GM12872 (cell line): ENCODE results near the gene AVEN.

Experiments
- CTCF ChIP-seq: IDR thresholded peaks from 3 replicates; pipeline ENCODE4 v1.5.1; 2011; ENCODE audit warnings: low read depth, mild to moderate bottlenecking, low read length, moderate library complexity; ENCODE audit not compliant: insufficient read depth

AVEN gene

DNA sequence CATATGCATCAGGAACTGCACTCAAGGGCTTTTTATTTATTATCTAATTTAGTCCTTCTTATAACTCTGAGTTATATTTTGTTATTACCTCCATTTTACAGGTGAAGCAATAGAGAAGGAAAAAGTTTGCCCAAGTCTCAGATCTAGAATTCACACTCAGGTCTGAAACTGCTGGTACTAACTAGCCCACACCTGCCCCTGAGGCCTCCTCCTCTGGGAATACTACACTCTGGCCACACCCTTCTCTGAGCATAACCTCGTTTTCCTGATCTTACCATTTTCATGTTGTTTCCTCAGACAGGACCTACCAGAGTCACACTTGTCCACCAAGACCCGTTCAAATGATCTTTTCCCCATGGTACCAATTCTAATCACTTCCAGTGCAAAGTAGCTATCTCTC is 164.8 kb downstream of the AVEN start:
- TF ChIP-seq CTCF = no peak

DNA sequence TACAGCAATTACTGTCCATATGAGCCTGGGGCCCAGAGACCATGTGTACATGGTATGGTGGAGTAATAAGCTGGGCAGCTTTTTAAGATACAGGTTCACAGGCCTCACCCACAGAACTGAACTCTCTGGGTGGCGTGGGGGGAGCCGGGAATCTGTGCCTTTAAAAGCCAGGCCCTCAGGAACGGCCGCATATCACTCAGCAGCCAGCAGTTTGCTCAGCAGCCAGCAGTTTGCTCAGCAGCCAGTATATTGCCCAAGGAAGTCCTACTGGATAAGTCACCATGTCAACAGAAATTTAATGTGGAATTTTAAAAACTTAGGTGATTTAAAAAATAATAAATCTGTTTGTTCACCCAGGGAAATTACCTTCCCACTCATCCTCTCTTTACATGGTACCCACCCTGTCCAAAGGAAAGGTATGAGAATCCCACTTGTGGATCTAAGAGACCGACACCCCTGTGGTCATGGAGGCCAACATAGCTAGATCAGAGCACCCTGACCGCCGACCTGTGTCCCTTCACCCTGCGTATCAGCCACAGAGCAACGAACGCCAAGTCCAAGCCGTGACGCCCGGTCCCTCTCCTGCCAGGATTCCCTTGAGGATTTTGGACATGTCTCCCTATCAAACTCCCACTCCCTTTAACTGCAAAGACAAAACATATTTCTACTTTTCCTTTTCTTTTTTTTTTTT is 166.4 kb downstream of the AVEN start:
- no peak for TF ChIP-seq CTCF

DNA sequence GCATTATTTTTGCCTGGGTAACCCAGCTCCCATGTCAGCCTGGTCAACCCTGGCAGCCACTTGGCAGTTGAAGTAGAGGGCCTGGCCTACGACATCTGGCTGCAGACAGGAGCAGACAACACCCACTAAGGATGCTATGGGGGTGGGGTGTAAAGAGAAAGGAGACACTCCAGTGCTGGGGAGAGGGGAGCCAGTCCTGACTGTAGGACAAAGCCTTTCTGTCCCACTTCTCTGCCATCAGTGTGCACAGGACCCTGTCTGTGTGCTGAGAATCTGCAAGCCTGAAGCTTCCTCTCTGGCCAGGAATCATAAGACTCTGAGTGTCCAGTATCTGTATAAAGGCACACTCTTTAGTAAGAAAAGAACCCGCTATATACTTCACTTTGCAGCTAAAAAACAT is 167.0 kb downstream of the AVEN start:
- TF ChIP-seq CTCF = no peak

- no peak for TF ChIP-seq CTCF
These were observed 172.8 kb downstream of the AVEN start for GRCh38 chr15:33866101-33866737.

DNA sequence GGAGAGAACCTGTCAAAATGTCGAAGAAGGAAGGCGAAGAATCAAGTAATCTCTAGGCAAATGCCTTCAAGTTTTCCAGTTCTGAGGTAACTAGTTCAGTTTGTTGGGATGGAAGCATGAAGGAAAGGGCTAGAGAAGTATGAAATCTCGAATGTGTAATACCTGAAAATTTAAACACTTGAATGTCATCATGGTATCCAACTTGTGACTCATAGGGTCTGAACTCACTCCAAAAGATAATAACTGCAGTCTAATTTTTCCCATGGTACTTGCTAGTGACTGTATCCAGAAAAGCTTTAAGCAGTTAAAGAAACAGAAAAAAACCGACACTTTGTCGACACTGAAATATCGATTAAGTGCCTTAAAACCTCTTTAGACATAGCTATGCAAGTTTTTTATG is 173.6 kb downstream of the AVEN start:
- TF ChIP-seq CTCF = no peak

DNA sequence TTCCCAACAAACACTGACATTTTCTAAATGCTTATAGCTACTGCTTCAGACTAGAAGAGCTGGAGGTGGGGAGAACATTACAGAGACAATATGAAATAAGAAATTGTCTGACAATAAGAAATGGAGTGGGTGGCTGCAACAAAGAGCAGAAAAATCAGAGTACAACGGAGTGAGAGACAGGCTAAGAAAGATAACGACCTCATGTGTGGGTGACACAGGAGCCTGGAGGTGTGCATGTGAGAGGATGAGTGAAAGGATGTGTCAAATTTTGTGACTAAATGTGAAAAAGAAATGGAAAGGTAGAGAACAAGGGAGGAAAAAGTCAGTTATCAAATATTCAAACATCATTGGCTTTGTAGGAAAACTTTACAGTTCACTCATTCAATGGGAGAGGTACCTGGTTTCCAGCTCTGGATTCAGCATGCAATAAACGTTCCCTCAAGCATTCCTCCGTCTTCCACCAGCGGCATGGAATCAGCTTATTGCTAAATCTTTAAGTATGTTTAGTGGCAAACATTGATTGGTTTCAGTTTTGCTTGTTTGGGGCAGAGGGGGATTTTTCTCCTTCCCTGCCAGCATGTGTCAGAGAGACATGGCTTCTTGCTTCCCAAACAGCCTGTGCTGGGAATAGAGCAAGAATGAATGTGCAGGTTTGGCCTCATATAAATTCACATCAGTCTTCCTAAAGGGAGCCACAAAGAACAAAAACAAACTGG is 174.5 kb downstream of the AVEN start:
- TF ChIP-seq CTCF = no peak

DNA sequence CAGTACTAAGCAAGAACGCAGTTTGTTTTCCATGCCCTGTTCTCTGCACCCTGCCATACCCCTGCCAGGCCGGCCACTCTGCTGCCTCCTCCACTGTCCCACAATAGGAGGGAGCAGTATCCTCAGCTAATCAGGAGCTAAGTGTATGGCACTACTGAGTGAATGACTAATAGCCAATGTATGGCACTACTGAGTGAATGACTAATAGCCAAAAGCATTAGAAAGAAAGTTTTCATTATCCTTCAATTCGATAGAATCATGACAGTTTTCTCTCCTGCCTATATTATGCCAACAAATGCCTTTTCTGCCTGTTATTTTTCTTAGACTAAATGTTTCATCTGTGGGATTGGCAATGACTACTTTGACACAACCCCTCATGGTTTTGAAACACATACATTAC is 178.2 kb downstream of the AVEN start:
- TF ChIP-seq CTCF = no peak
